ENCODE measurements around the gene SGCE.

Gene SGCE

DNA sequence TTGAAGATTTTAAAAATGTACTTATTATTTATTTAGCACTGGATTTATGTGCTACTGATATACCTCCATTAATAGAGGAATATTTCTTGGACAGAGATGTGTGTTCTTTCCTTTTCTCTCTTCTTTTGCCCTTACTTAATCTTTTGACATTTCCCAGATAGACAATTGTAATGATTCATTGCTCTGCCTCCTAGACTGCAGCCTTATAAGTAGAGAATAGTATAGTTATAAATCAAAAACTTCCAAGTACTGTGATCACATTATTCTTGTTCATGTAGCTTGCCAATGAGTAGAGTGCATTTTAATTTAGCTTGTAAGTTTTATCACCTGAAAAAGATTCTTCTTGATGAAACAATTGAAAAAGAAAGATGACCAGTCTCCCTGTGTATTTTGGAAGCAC is 98.7 kb downstream of the SGCE start:
- no peaks in the 10 kb centered on the region for H3K36me3 ChIP-seq (replicated peaks; ENCODE audit: insufficient read depth, low read length)

DNA sequence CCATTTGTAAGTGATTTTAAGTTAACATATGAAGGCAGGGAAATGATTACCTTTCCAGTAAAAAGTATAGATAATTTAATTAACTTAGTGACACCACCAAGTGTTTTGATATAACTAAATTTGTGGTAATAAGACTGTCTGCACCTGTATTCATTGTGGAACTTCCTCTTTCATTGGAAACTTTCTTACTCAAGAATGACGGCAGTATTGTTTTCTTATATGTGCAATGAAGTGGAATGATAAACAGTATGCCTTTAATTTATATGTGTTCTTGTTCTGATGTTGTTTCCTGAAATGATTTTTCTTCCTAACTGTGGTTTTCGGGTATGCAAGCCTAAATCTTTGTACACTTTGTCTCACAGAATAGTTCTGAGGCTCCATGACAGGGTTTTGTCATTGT is 99.9 kb downstream of the SGCE start:
- TF ChIP-seq, protein P1, sequence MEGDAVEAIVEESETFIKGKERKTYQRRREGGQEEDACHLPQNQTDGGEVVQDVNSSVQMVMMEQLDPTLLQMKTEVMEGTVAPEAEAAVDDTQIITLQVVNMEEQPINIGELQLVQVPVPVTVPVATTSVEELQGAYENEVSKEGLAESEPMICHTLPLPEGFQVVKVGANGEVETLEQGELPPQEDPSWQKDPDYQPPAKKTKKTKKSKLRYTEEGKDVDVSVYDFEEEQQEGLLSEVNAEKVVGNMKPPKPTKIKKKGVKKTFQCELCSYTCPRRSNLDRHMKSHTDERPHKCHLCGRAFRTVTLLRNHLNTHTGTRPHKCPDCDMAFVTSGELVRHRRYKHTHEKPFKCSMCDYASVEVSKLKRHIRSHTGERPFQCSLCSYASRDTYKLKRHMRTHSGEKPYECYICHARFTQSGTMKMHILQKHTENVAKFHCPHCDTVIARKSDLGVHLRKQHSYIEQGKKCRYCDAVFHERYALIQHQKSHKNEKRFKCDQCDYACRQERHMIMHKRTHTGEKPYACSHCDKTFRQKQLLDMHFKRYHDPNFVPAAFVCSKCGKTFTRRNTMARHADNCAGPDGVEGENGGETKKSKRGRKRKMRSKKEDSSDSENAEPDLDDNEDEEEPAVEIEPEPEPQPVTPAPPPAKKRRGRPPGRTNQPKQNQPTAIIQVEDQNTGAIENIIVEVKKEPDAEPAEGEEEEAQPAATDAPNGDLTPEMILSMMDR (IDR thresholded peaks at IDR 0.05; ENCODE audit: low read length) = no peak
- TF ChIP-seq EZH2phosphoT487 (IDR thresholded peaks at IDR 0.05; ENCODE audit: low read length) (no peak), EZH2 (optimal IDR thresholded peaks at IDR 0.05; ENCODE audit: low read depth, low read length) (no peak)
- Histone ChIP-seq H3K36me3 (replicated peaks; ENCODE audit: insufficient read depth, low read length) (no peaks in the 10 kb centered on the region), H3K27me3 (replicated peaks; ENCODE audit: insufficient read depth, low read length) (no peaks in the 10 kb centered on the region), H3K9ac (ENCODE audit: low read length) (no peak overlapping the region), H3K9me2 (replicated peaks; ENCODE audit: insufficient read depth, low read length) (no peaks in the 10 kb centered on the region), H3K79me2 (ENCODE audit: low read length) (no peaks in the 10 kb centered on the region), H3K9me3 (replicated peaks; ENCODE audit: insufficient read depth, low read length) (no peaks in the 10 kb centered on the region), H4K20me1 (ENCODE audit: insufficient read depth, low read length) (no peaks in the 10 kb centered on the region), H3K27ac (ENCODE audit: low read length) (no peak overlapping the region), H3K4me3 (ENCODE audit: low read length) (no peak overlapping the region), H2AFZ (ENCODE audit: low read length) (no peak overlapping the region), H3K4me1 (ENCODE audit: low read length) (no peaks in the 10 kb centered on the region), H3F3A (ENCODE audit: insufficient read depth, low read length) (no peaks in the 10 kb centered on the region), H3K4me2 (ENCODE audit: low read depth, low read length) (no peak overlapping the region)
- no peak for DNase-seq

More for the DNA sequence above, 98.7 kb downstream of the SGCE start:
- Histone ChIP-seq H3K9ac (ENCODE audit: low read length) (no peak overlapping the region), H3K9me2 (replicated peaks; ENCODE audit: insufficient read depth, low read length) (no peaks in the 10 kb centered on the region), H3K79me2 (ENCODE audit: low read length) (no peaks in the 10 kb centered on the region), H3K4me1 (ENCODE audit: low read length) (no peaks in the 10 kb centered on the region), H2AFZ (ENCODE audit: low read length) (no peak overlapping the region), H3K27me3 (replicated peaks; ENCODE audit: insufficient read depth, low read length) (no peaks in the 10 kb centered on the region), H3F3A (ENCODE audit: insufficient read depth, low read length) (no peaks in the 10 kb centered on the region), H3K9me3 (replicated peaks; ENCODE audit: insufficient read depth, low read length) (no peaks in the 10 kb centered on the region), H3K27ac (ENCODE audit: low read length) (no peak overlapping the region), H3K4me2 (ENCODE audit: low read depth, low read length) (no peak overlapping the region), H4K20me1 (ENCODE audit: insufficient read depth, low read length) (no peaks in the 10 kb centered on the region), H3K4me3 (ENCODE audit: low read length) (no peak overlapping the region)
- TF ChIP-seq, protein P1 (IDR thresholded peaks at IDR 0.05; ENCODE audit: low read length) = no peak
- TF ChIP-seq EZH2 (optimal IDR thresholded peaks at IDR 0.05; ENCODE audit: low read depth, low read length) (no peak), EZH2phosphoT487 (IDR thresholded peaks at IDR 0.05; ENCODE audit: low read length) (no peak)
- DNase-seq = no peak

DNA sequence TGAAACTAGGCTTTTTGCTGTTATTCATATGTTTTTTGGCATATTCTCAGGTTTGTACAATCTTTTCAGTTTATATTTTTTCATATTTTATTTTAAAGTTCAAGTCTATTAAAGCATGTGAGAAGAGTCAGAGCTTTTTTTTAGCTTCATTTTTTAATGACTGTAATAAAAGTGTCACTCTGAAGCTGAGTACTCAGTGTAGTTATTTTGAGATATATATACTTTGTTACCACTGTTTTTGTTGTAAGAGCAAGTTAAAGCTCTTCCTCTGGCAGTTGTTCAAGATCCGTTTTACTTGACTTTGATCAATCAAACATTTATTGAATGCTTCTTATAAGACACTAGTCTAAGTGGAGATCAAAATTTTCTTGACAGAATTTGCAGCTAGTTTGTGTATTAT is 108.8 kb downstream of the SGCE start:
- Histone ChIP-seq H3K27ac (ENCODE audit: low read length) (no peak overlapping the region), H3K4me1 (ENCODE audit: low read length) (no peaks in the 10 kb centered on the region), H2AFZ (ENCODE audit: low read length) (no peak overlapping the region), H3K9ac (ENCODE audit: low read length) (no peak overlapping the region), H3K36me3 (replicated peaks; ENCODE audit: insufficient read depth, low read length) (no peaks in the 10 kb centered on the region), H3K9me2 (replicated peaks; ENCODE audit: insufficient read depth, low read length) (no peaks in the 10 kb centered on the region), H3K27me3 (replicated peaks; ENCODE audit: insufficient read depth, low read length) (no peaks in the 10 kb centered on the region), H3K4me2 (ENCODE audit: low read depth, low read length) (no peak overlapping the region), H3F3A (ENCODE audit: insufficient read depth, low read length) (no peaks in the 10 kb centered on the region), H4K20me1 (ENCODE audit: insufficient read depth, low read length) (no peaks in the 10 kb centered on the region), H3K79me2 (ENCODE audit: low read length) (no peaks in the 10 kb centered on the region), H3K4me3 (ENCODE audit: low read length) (no peak overlapping the region), H3K9me3 (replicated peaks; ENCODE audit: insufficient read depth, low read length) (no peaks in the 10 kb centered on the region)
- no peak for DNase-seq
- TF ChIP-seq EZH2phosphoT487 (IDR thresholded peaks at IDR 0.05; ENCODE audit: low read length) (no peak), EZH2 (optimal IDR thresholded peaks at IDR 0.05; ENCODE audit: low read depth, low read length) (no peak)
- TF ChIP-seq, protein P1 (IDR thresholded peaks at IDR 0.05; ENCODE audit: low read length) = no peak
